Vagina (tissue), 2 donors: ENCODE measurements around the gene ANGPT4. TPM values are rescaled to one million over a fixed set of nuclear protein-coding genes. Genes with fewer than 3 reads are reported as not detected.

ENCODE experiments used
- DNase-seq, 2 donors: peaks; one replicate each; pipeline ENCODE4 v3.0.0-alpha.2; 2017; ENCODE audit errors: extremely low spot score in 2 of 2
- H3K27ac ChIP-seq: fragments of 200-600 bp; sonication (generic); one replicate; pipeline ENCODE4 v1.5.1; 2019
- H3K27me3 ChIP-seq: fragments of 200-600 bp; sonication (generic); one replicate; pipeline ENCODE4 v1.5.1; 2019
- H3K36me3 ChIP-seq, 2 donors: fragments of 200-600 bp; sonication (generic); one replicate each; pipeline ENCODE4 v1.5.1; 2017 to 2019
- H3K4me1 ChIP-seq: fragments of 200-600 bp; sonication (generic); one replicate; pipeline ENCODE4 v1.5.1; 2019
- H3K4me3 ChIP-seq, 2 donors: fragments of 200-600 bp; sonication (generic); 1 replicate in 1 of 2; 2 replicates in 1 of 2; pipeline ENCODE4 v1.5.1; 2016 to 2019
- H3K9me3 ChIP-seq: fragments of 200-600 bp; sonication (generic); one replicate; pipeline ENCODE4 v1.5.1; 2019
- CTCF ChIP-seq, 3 experiments: fragments of 450-650 bp in 2 of 3; fragments of 200-600 bp in 1 of 3; sonication (generic) in 1 of 3; IDR thresholded peaks; one replicate each; pipeline ENCODE4 v1.5.1; 2017 to 2019; ENCODE audit warnings: antibody characterized with exemption in 3 of 3, mild to moderate bottlenecking in 2 of 3, moderate library complexity in 2 of 3
- POLR2A ChIP-seq, 2 donors: fragments of 450-650 bp; IDR thresholded peaks; one replicate each; pipeline ENCODE4 v1.6.1; 2017; ENCODE audit warnings: antibody characterized with exemption in 2 of 2, mild to moderate bottlenecking in 2 of 2, moderate library complexity in 2 of 2
- POLR2AphosphoS5 ChIP-seq, 2 donors: sonication (generic); formaldehyde crosslinking; IDR thresholded peaks; one replicate each; pipeline ENCODE4 v1.9.0; 2017; ENCODE audit warnings: antibody characterized with exemption in 2 of 2, mild to moderate bottlenecking in 2 of 2, low read depth in 1 of 2; ENCODE audit not compliant: insufficient read depth in 1 of 2
- intact Hi-C: fragments of 100-400 bp; cut with DNase I; formaldehyde crosslinking; loops from one replicate; pipeline ENCODE4 v1.15.1; 2023
- total RNA-seq: library from RNA; depleted of rRNA; stranded (reverse); fragments of >200 nt; gene quantifications from one replicate; pipeline ENCODE4 v1.2.3, GENCODE V29; 2016

The ANGPT4 gene
- total RNA-seq, 1 donor from 2014 or later: 0.98 TPM

DNA sequence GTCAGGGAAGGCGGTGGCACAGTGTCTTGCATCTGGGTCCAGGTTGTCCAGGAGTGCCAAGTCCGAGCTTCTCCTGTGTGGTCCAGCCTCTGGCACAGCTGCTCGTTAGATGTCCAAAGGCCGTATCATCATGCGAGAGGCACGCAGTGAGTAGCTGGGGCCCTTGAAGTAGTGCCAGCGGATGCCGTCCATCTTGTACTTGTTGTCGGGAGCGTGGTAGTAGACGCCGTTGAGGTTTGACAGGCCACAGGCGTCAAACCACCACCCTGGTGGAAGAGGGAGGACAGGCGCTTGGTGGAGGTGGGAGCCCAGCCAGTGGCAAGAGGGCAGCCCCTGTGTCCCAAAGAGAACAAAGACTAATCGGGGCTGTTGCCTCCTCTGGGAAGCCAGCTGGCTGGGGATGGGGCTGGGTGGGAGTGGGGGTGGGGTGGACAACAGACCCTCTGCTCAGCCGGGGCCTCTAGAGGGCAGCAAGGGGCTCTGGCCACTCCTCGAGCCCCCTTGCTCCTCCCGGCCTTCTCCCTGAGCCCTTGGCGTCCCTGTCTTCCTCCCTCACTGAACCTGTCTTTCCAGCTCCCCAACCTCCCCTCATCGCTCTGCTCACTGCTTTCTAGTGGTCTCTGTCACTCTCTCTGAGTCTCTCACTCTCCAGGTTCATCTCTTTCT is 43.1 kb downstream of the ANGPT4 start:
- intact Hi-C loops: no loop called here
- Histone ChIP-seq H3K4me1 (no peaks in the 10 kb centered on the region), H3K36me3 (no peaks in the 10 kb centered on the region), H3K27me3 (no peaks in the 10 kb centered on the region), H3K27ac (no peak overlapping the region), H3K4me3 (no peak overlapping the region), H3K9me3 (no peaks in the 10 kb centered on the region)
- TF ChIP-seq POLR2A (IDR thresholded peaks at IDR 0.05): no peak
- no peak for TF ChIP-seq CTCF (IDR thresholded peaks at IDR 0.05)
- TF ChIP-seq POLR2AphosphoS5 (IDR thresholded peaks at IDR 0.05; ENCODE audit: insufficient read depth in 1 of 2, low read depth in 1 of 2): no peak
- peak in 1 of 2 donors; percentile 77 for DNase-seq

DNA sequence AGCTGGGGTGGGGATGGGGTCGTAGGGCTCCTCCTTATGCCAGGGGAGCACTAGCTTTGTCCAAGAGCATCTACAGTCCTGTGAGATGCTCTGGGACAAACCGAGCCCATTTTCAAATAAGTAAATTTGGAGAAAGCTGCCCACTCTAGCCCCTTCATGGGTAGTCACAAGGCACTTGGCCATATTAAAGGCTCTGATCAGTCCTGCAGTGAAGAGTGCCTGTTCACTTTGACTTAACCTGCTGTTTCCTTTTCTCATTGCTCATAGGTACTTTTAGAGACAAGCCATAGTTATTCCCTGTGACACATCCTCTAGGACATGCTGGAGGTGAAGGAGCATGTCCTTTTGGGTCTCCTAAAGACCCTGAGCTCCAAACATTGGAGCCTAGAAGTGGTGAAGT is 44.2 kb downstream of the ANGPT4 start:
- no peak overlapping the region for H3K4me3 ChIP-seq
- DNase-seq: no peak
- TF ChIP-seq CTCF (IDR thresholded peaks at IDR 0.05) (no peak), POLR2AphosphoS5 (IDR thresholded peaks at IDR 0.05; ENCODE audit: insufficient read depth in 1 of 2, low read depth in 1 of 2) (no peak), POLR2A (IDR thresholded peaks at IDR 0.05) (no peak)
- no peaks in the 10 kb centered on the region for H3K4me1 ChIP-seq
- no peak overlapping the region for H3K27ac ChIP-seq
- no peaks in the 10 kb centered on the region for H3K27me3 ChIP-seq
- no peaks in the 10 kb centered on the region for H3K9me3 ChIP-seq
- intact Hi-C loops: no loop called here
- no peaks in the 10 kb centered on the region for H3K36me3 ChIP-seq

DNA sequence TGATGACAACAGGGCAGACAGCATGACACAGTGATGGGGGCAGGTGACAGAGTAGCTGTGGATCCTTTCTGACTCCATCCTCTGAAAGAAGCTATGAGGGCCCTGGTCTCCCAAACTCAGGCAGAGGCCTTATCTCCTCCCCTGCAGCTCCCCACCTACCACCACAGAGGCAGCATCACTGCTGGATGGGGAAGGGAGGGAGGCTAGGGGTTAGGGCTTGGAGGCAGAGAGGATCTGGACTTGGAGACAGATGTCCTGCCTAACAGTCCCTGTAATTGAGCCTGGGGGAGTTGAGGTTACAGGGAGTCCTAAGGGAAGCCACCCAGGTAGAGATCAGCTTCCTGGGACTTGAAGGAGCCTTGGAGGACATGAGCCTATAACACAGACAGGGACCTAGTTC is 44.7 kb downstream of the ANGPT4 start:
- intact Hi-C loops: no loop called here
- no peaks in the 10 kb centered on the region for H3K4me1 ChIP-seq
- no peak overlapping the region for H3K4me3 ChIP-seq
- TF ChIP-seq POLR2A (IDR thresholded peaks at IDR 0.05) (no peak), CTCF (IDR thresholded peaks at IDR 0.05) (no peak), POLR2AphosphoS5 (IDR thresholded peaks at IDR 0.05; ENCODE audit: insufficient read depth in 1 of 2, low read depth in 1 of 2) (no peak)
- no peak for DNase-seq
- no peaks in the 10 kb centered on the region for H3K9me3 ChIP-seq
- H3K27ac ChIP-seq: no peak overlapping the region
- H3K36me3 ChIP-seq: no peaks in the 10 kb centered on the region
- H3K27me3 ChIP-seq: no peaks in the 10 kb centered on the region

- intact Hi-C loops: no loop called here
These were observed 45.4 kb downstream of the ANGPT4 start for GRCh38 chr20:870758-871157.

More at GRCh38 chr20:870758-871157, 45.4 kb downstream of the ANGPT4 start:
- Histone ChIP-seq H3K27ac (no peak overlapping the region), H3K4me3 (no peak overlapping the region), H3K27me3 (no peaks in the 10 kb centered on the region), H3K36me3 (no peaks in the 10 kb centered on the region), H3K9me3 (no peaks in the 10 kb centered on the region), H3K4me1 (no peaks in the 10 kb centered on the region)
- no peak for TF ChIP-seq POLR2AphosphoS5 (IDR thresholded peaks at IDR 0.05; ENCODE audit: insufficient read depth in 1 of 2, low read depth in 1 of 2)
- TF ChIP-seq CTCF (IDR thresholded peaks at IDR 0.05): no peak
- DNase-seq: no peak
